Skeletal muscle cell (primary cell): ENCODE results near the gene P2RY10.
"Not testable (repeated sequence)": the region's sequence is repeated elsewhere in the genome, so short reads cannot be mapped to it uniquely, and the experiment has no call there.

ENCODE experiments used
- DNase-seq: peaks from one replicate; pipeline ENCODE4 v3.0.0-alpha.2; 2010; ENCODE audit warnings: low read depth
- H3K4me3 ChIP-seq: 2 replicates; pipeline ENCODE4 v1.5.1; 2011; ENCODE audit warnings: low read depth, mild to moderate bottlenecking, control low read depth, low read length, moderate library complexity

P2RY10 gene

GRCh38 chrX:78945186-78945912 is at the start of gene P2RY10:
P2RY10 (plus strand) TSS chrX:78945391; CDS start chrX:78960521, 15,130 bp downstream.
- H3K4me3 ChIP-seq, result no peak within 1 kb of the TSS
- DNase-seq, result no peak

GRCh38 chrX:78922754-78923153 is 22.4 kb upstream of the P2RY10 start:
- DNase-seq, result no peak
- H3K4me3 ChIP-seq, result no peak overlapping the region

- DNase-seq, result no peak
- H3K4me3 ChIP-seq, result no peak overlapping the region
Observed at GRCh38 chrX:78923198-78924015, 21.8 kb upstream of the P2RY10 start.

- DNase-seq, result no peak
Observed at GRCh38 chrX:78931814-78932213, 13.4 kb upstream of the P2RY10 start.

GRCh38 chrX:78934866-78935265 is 10.3 kb upstream of the P2RY10 start:
- no peak for DNase-seq
- no peak overlapping the region for H3K4me3 ChIP-seq

More at GRCh38 chrX:78931814-78932213, 13.4 kb upstream of the P2RY10 start:
- no peak overlapping the region for H3K4me3 ChIP-seq

GRCh38 chrX:78944351-78944750 is 840 bp upstream of the P2RY10 start:
- no peak overlapping the region for H3K4me3 ChIP-seq
- no peak for DNase-seq

- H3K4me3 ChIP-seq, result no peak overlapping the region
- no peak for DNase-seq
Observed at GRCh38 chrX:78946178-78946931, 1.2 kb downstream of the P2RY10 start.

- no peak for DNase-seq
- no peak overlapping the region for H3K4me3 ChIP-seq
Observed at GRCh38 chrX:78950009-78950835, 5.0 kb downstream of the P2RY10 start.

GRCh38 chrX:78957049-78957767 is 12.0 kb downstream of the P2RY10 start:
- DNase-seq, result no peak
- H3K4me3 ChIP-seq, result no peak overlapping the region

GRCh38 chrX:78957768-78958130 is 12.6 kb downstream of the P2RY10 start:
- no peak for DNase-seq
- H3K4me3 ChIP-seq, result no peak overlapping the region

- no peak overlapping the region for H3K4me3 ChIP-seq
- DNase-seq, result no peak
Observed at GRCh38 chrX:78958419-78959116, 13.4 kb downstream of the P2RY10 start.

- no peak overlapping the region for H3K4me3 ChIP-seq
- no peak for DNase-seq
Observed at GRCh38 chrX:78960888-78961287, 15.7 kb downstream of the P2RY10 start.

GRCh38 chrX:78964598-78964997 is 19.4 kb downstream of the P2RY10 start:
- no peak for DNase-seq
- no peak overlapping the region for H3K4me3 ChIP-seq

GRCh38 chrX:78979789-78980464 is 34.7 kb downstream of the P2RY10 start:
- no peak for DNase-seq

GRCh38 chrX:78989349-78989748 is 44.2 kb downstream of the P2RY10 start:
- no peak for DNase-seq
- H3K4me3 ChIP-seq, result no peak overlapping the region

More at GRCh38 chrX:78979789-78980464, 34.7 kb downstream of the P2RY10 start:
- no peak overlapping the region for H3K4me3 ChIP-seq

- no peak overlapping the region for H3K4me3 ChIP-seq
- no peak for DNase-seq
Observed at GRCh38 chrX:78997870-78998558, 52.8 kb downstream of the P2RY10 start.

GRCh38 chrX:79007540-79007939 is 62.3 kb downstream of the P2RY10 start:
- not testable (repeated sequence) for DNase-seq, H3K4me3 ChIP-seq
